SK-N-MC (cell line): Measurements from ENCODE around the gene GRB2.

Experiments used
- EZH2 ChIP-seq: fragments of 200-600 bp; sonication (generic); IDR thresholded peaks from one replicate; pipeline ENCODE4 v1.6.1; 2017; ENCODE audit warnings: antibody characterized with exemption
- FOXP2 ChIP-seq: optimal IDR thresholded peaks from 2 replicates; pipeline ENCODE3; 2011; ENCODE audit warnings: mild to moderate bottlenecking, moderate library complexity; ENCODE audit not compliant: insufficient read depth; ENCODE audit errors: extremely low read length, control extremely low read depth
- POLR2AphosphoS5 ChIP-seq: IDR thresholded peaks from 2 replicates; pipeline ENCODE4 v1.6.1; 2012; ENCODE audit warnings: mild to moderate bottlenecking, low read depth, low read length, borderline replicate concordance

DNA sequence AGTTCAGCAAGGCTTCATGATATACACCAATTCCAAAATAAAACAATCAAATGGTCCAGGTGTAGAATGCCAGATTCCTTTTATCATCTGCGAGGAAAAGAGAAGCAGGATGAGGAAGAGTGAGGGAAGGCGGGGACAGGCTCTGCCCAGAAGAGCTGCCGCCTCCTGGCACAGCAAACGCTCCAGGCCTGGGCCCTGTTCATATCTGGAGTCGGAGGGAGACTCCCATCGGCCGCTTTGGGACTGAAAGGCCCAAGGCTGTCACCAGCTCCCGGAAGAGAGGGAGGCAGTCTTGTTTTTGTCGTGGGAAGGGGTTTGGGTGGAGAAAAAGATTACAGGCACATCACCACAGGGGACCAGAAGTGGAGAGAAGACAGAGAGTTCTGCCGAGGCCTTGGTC is 87.3 kb downstream of the GRB2 start:
- TF ChIP-seq EZH2 (no peak), FOXP2 (no peak), POLR2AphosphoS5 (no peak)
